HG03521 (cell line): ENCODE results near the gene OR4K15.
"Not testable (repeated sequence)": the region's sequence is repeated elsewhere in the genome, so short reads cannot be mapped to it uniquely, and the experiment has no call there.

Experiments
- ATAC-seq: cut with Tn5 transposase; IDR thresholded peaks from one replicate; pipeline ENCODE4 v1.9.1; 2021; ENCODE audit warnings: mild to moderate bottlenecking, moderate library complexity; ENCODE audit not compliant: unreplicated experiment

OR4K15 gene

GRCh38 chr14:19975291-19975690 lies at the start of gene OR4K15:
Gene OR4K15, plus strand, starts transcription at chr14:19975591. Its CDS starts 0 bp downstream, at chr14:19975591.
- ATAC-seq = no peak

- ATAC-seq = no peak
Observed at GRCh38 chr14:19930617-19931016, 44.8 kb upstream of the OR4K15 start, which contains the start of gene OR4K1. Gene OR4K1, plus strand, starts transcription at chr14:19930917. Its CDS starts 4,750 bp downstream, at chr14:19935667.

GRCh38 chr14:19941668-19942067 lies 33.7 kb upstream of the OR4K15 start:
- no peak for ATAC-seq

- ATAC-seq = no peak
Observed at GRCh38 chr14:19947413-19948090, 27.8 kb upstream of the OR4K15 start.

GRCh38 chr14:19949218-19949617 lies 26.2 kb upstream of the OR4K15 start:
- no peak for ATAC-seq

GRCh38 chr14:19969735-19970134 lies 5.7 kb upstream of the OR4K15 start:
- ATAC-seq = not testable (repeated sequence)

- ATAC-seq = no peak
Observed at GRCh38 chr14:19974844-19975243, 547 bp upstream of the OR4K15 start.

GRCh38 chr14:19993438-19993837 lies 18.0 kb downstream of the OR4K15 start:
- ATAC-seq = no peak

GRCh38 chr14:20001863-20002262 lies 26.5 kb downstream of the OR4K15 start, which contains the start of gene OR4Q2:
Gene OR4Q2, plus strand, starts transcription at chr14:20002163.
- no peak for ATAC-seq

GRCh38 chr14:20002319-20002718 lies 26.9 kb downstream of the OR4K15 start:
- no peak for ATAC-seq

GRCh38 chr14:20008156-20008555 lies 32.8 kb downstream of the OR4K15 start:
- no peak for ATAC-seq

GRCh38 chr14:20019257-20019865 lies 44.0 kb downstream of the OR4K15 start, which contains the start of gene OR4K14:
Gene OR4K14, minus strand, starts transcription at chr14:20019307. Its CDS starts 4,114 bp downstream, at chr14:20015193.
- no peak for ATAC-seq
